Urothelium cell line (cell line): Measurements from ENCODE around the gene TKT.

ENCODE experiments used
- DNase-seq: peaks from one replicate; pipeline ENCODE4 v3.0.0; 2011; ENCODE audit warnings: low spot score, mixed read lengths
- FAIRE-seq: peaks from 2 replicates; lab custom pipeline; 2011; peaks lifted over from hg19 to GRCh38; lab: Jason Lieb, UNC

TKT gene

DNA sequence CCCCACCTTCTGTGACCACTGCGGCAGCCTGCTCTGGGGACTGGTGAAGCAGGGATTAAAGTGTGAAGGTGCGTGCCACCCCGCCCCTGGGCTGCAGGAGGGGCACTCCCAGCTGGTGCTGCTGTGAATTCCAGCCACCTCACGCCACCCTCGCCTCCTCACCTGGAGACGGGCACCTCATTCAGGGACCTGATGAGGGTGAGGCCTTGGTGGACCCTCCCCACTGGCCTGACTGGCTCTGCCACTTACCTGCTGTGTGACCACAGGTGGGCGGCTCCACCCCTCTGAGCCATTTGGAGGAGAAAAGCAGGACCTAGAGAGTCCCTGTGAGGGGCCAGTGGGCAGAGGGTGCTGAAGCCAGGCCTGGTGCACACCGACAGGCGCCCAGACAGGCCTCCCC, 72.3 kb downstream of the TKT start:
- FAIRE-seq (no peak), DNase-seq (no peak)

DNA sequence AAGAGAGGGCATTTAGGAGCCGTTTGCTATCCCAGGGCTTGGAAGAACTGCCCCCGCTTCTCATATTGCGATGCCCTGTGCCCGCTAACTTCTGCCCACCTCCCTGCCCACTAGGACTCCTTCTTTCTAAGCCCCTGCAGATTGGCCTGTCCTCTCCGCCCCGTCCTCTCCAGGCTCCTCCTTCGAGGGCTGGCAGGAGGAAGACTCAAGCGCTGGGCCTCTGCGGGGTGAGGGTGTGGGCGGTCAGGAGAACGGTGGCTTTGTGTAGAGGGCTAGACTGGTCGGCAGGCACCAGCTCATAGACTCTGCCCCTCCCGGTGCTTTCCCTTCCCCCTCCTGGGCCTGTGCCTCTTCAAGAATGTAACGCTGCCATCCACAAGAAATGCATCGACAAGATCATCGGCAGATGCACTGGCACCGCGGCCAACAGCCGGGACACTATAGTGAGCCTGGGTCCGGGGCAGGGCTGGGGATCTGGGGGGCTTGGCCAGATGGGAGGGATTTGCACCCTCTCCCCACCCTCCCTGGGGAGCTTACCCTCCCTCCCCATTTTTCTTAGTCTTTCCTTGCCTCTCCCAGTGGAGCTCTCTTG, 73.0 kb downstream of the TKT start:
- FAIRE-seq = no peak
- no peak for DNase-seq

DNA sequence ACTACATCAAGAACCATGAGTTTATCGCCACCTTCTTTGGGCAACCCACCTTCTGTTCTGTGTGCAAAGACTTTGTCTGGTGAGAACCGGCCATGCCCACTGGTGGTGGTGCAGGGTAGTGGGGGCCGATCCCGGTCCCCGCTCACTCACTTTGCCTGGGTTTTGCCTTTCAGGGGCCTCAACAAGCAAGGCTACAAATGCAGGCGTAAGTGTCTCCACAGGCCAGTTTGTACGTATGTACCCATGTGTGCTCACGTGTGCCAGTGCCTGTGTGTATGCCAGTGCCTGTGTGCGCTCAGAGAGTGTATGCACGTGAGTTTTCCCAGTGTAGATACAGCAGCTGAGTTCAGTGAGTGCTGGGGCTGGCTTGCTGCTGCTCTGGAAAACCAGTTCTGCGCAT, 74.3 kb downstream of the TKT start:
- FAIRE-seq (peak; percentile 9), DNase-seq (no peak)

DNA sequence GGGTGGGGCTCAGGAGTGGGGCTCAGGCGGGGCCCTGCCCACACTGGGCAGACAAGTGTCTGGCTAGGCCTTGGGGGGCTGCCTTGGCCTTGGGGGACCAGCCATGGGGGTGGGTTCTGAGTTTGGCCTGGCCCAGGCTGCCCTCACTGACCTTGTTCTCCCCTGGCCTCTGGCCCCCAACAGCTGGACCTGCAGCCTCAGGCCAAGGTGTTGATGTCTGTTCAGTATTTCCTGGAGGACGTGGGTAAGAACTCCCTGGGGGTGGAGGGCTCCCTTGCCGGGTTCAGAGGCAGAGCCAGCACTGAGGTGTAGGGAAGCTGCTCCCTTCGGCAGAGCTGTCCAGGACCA, 74.8 kb downstream of the TKT start:
- no peak for DNase-seq
- no peak for FAIRE-seq

DNA sequence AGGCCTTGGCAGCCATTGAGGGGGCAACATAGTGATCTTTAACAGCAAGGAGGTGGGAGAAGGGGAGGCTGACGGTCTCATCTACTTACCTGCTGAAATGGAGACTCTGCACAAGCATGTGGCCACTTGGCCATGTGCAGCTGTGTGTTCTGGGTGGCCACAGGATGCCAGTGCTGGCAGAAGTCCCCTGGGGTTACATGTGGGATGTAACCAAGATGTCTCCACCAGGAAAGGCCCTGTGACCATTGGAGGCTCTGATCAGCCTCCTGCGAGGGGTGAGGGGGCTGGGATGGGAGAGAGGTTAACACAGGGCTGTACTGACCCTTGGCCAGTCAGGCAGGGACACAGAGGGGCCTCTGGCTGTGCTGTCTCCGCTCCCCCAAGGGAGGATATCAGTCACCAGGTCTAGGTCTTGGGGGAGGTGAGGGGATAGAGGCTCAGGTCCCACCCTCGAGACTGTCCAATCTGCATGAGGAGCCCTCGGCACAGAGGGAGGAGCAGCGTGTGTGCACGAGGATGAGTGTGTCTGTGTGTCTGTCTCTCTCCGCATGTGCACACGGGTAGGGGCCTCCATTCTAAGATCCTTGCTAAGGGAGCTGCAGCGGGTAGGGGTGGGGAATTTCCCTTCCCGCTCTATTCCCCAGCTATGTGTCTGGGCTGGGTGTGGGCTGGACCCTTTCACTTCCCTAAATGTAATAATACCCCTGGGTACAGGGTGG, 75.4 kb downstream of the TKT start:
- no peak for DNase-seq
- no peak for FAIRE-seq

DNA sequence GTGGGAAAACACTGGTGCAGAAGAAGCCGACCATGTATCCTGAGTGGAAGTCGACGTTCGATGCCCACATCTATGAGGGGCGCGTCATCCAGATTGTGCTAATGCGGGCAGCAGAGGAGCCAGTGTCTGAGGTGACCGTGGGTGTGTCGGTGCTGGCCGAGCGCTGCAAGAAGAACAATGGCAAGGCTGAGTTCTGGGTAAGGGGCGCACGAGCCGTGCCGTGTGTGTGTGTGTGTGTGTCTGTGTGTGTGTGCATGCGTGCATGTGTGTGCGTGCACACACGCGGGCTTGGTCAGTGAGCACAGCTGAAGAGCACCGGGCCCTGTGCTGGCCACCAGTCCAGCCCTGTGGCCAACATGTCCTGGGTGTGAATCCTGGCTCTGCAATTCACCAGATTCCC, 76.2 kb downstream of the TKT start:
- no peak for DNase-seq

DNA sequence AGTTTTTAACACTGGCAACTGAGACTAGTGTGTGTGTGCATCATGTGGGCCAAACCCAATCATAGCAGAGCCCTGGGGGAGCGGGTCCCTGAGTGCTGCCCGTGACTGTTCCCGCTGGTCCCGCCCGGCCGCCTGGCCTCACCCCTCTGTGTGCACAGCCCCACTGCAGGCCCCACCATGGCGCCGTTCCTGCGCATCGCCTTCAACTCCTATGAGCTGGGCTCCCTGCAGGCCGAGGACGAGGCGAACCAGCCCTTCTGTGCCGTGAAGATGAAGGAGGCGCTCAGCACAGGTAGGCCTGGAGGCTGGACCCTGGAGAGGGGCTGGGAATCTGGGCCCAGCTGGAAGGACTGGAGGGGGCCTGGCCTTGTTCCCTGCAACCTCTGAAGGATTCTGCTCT, 77.6 kb downstream of the TKT start:
- FAIRE-seq (no peak), DNase-seq (no peak)

More for the DNA sequence above, 76.2 kb downstream of the TKT start:
- FAIRE-seq = no peak

DNA sequence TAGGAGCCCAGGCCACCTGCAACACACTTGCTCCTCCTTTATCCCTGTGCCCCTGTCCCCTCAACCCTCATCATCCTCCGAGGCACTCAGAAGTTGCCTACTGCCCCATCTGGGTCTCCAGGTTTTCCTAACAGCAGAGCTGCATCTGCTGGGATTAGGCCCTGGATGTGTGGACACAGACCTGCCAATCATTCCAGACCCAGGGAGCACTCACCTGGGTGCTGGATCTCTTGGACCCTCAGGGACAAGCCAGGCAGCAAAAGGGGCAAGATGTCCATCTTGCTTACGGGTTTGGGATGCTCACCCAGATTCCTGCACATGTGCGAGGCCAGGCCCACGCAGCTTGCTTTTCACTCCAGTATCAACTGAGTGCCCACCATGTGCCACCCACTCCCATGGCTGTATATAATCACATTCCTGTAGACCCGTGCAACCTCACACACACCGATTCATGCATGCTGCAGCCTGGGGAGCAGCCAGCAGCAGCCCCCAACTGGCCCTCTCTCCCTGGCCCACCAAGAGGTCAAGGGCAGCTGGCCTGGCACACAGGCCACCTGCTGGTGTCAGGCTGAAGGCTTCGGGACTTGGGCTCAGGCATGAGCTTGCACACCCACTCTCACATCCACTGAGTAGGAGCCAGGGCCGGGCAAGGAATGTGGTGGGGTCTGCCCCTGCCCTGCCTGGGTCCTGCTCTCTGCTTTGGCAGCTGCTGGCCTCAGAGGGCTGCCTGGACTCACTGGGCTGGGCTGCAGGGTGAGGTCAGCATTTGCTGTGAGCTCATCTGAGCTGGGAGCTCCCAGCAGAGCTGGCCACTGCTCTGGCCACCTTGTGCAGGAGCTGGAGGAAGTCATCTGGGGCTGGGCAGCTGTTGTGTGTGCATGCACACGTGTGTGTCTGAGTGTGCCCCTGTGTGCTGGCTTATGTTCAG, 79.9 kb downstream of the TKT start:
- FAIRE-seq = no peak
- no peak for DNase-seq
